K562 (cell line): ENCODE measurements around the gene RAP2B. TPM values are rescaled to one million over a fixed set of nuclear protein-coding genes. Genes with fewer than 3 reads are reported as not detected.
A peak's percentile ranks its signal among the peaks of the same experiment; 100 is the strongest.

ENCODE experiments used
- polyA plus RNA-seq, 8 experiments: library from polyadenylated mRNA; depleted of rRNA in 4 of 8; stranded (reverse) in 5 of 8; unstranded in 3 of 8; fragments of >200 nt; fragmentation: Nextera tagmentation in 2 of 8; fragmentation: Illumina TruSeq in 1 of 8; extraction: Ambion mirVana in 2 of 8; extraction: Trizol in 1 of 8; gene quantifications; 2 replicates each; pipeline versions ENCODE4 v1.2.1 to v1.2.3, GENCODE V29; 2011 to 2014; ENCODE audit warnings: inconsistent platforms in 1 of 8, missing spikeins in 1 of 8
- total RNA-seq, 7 experiments: library from RNA; depleted of rRNA in 6 of 7; stranded (reverse); fragments of >200 nt in 6 of 7; fragmentation: Illumina TruSeq in 2 of 7; extraction: Trizol in 2 of 7; gene quantifications; 2 replicates each; pipeline versions ENCODE4 v1.2.1 to v1.2.3, GENCODE V29; 2011 to 2021; ENCODE audit warnings: low replicate concordance in 1 of 7
- TF ChIP-seq, protein P1 (sequence below), 2 experiments: fragments of 450-650 bp; formaldehyde crosslinking in 1 of 2; IDR thresholded peaks; 2 replicates each; pipeline versions ENCODE4 v1.4.0 to v1.6.1; 2014 to 2020; ENCODE audit warnings: mild to moderate bottlenecking in 2 of 2, borderline replicate concordance in 1 of 2, low read depth in 1 of 2
- TF ChIP-seq, protein P2 (sequence below): fragments of 450-650 bp; IDR thresholded peaks from 2 replicates; pipeline ENCODE4 v1.6.1; 2016; ENCODE audit warnings: low read depth
- TF ChIP-seq, protein P3 (sequence below): IDR thresholded peaks from 3 replicates; pipeline ENCODE4 v1.6.1; 2011; ENCODE audit warnings: borderline replicate concordance, mild to moderate bottlenecking, moderate library complexity; ENCODE audit not compliant: insufficient read length; ENCODE audit errors: extremely low read depth
- TF ChIP-seq, protein P4 (sequence below): IDR thresholded peaks from 2 replicates; pipeline ENCODE4 v1.6.1; 2011; ENCODE audit not compliant: insufficient read length; ENCODE audit errors: extremely low read depth

Gene RAP2B
- total and polyA plus RNA-seq, 9 of the 15 experiments (the other 6 are each of a cell fraction or from before 2014, with no cell fraction given) = 9.4 to 31.2 (median 15.8) TPM

DNA sequence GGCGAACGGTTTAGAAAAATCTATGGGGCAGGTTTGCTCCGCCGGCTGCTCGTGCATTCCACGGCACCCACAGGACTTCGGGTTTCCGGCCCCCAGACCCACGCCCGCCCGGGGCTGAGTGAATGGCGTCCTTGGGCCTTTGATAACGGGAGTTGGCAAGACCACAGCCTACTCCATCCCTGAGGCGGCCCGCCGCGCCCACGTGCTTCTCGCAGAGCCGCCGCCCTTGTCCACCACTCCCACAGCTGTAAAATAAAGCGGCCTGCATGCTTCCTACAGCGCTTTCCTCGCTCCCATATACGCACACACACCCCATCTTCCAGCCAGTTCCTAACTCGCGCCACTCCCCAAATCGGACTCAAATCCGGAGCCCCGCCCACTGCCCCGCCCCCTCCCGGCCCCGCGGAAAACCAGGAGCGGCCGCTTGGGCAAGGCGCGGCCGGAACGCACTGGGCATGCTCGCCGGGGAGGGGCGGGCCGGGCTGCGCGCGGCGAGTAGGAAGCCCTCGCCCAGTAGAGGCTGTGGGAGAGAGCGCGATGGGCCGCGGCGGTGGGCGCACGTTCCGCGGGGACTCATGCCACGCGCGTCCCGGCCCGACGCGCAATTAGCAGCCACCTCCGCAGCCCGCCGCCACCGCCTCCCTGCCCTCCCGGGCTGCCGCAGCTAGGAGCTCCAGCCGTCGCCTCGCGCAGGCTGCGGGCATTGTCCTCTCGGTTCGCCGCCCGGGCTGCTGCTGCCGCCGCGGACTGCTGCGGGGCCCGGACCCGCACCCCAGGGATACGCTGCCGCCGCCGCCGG is at the start of gene RAP2B (continued):
- TF ChIP-seq, protein P1, sequence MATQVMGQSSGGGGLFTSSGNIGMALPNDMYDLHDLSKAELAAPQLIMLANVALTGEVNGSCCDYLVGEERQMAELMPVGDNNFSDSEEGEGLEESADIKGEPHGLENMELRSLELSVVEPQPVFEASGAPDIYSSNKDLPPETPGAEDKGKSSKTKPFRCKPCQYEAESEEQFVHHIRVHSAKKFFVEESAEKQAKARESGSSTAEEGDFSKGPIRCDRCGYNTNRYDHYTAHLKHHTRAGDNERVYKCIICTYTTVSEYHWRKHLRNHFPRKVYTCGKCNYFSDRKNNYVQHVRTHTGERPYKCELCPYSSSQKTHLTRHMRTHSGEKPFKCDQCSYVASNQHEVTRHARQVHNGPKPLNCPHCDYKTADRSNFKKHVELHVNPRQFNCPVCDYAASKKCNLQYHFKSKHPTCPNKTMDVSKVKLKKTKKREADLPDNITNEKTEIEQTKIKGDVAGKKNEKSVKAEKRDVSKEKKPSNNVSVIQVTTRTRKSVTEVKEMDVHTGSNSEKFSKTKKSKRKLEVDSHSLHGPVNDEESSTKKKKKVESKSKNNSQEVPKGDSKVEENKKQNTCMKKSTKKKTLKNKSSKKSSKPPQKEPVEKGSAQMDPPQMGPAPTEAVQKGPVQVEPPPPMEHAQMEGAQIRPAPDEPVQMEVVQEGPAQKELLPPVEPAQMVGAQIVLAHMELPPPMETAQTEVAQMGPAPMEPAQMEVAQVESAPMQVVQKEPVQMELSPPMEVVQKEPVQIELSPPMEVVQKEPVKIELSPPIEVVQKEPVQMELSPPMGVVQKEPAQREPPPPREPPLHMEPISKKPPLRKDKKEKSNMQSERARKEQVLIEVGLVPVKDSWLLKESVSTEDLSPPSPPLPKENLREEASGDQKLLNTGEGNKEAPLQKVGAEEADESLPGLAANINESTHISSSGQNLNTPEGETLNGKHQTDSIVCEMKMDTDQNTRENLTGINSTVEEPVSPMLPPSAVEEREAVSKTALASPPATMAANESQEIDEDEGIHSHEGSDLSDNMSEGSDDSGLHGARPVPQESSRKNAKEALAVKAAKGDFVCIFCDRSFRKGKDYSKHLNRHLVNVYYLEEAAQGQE (IDR thresholded peaks at IDR 0.05; ENCODE audit: borderline replicate concordance) = 0 out of 2 replicates have a peak, but pooled peaks have one; percentile 11
- TF ChIP-seq, protein P1 (CRISPR knock-in tag; IDR thresholded peaks at IDR 0.05; ENCODE audit: low read depth) = no peak; the same call in 1 of the 2 replicates
- TF ChIP-seq, protein P2, sequence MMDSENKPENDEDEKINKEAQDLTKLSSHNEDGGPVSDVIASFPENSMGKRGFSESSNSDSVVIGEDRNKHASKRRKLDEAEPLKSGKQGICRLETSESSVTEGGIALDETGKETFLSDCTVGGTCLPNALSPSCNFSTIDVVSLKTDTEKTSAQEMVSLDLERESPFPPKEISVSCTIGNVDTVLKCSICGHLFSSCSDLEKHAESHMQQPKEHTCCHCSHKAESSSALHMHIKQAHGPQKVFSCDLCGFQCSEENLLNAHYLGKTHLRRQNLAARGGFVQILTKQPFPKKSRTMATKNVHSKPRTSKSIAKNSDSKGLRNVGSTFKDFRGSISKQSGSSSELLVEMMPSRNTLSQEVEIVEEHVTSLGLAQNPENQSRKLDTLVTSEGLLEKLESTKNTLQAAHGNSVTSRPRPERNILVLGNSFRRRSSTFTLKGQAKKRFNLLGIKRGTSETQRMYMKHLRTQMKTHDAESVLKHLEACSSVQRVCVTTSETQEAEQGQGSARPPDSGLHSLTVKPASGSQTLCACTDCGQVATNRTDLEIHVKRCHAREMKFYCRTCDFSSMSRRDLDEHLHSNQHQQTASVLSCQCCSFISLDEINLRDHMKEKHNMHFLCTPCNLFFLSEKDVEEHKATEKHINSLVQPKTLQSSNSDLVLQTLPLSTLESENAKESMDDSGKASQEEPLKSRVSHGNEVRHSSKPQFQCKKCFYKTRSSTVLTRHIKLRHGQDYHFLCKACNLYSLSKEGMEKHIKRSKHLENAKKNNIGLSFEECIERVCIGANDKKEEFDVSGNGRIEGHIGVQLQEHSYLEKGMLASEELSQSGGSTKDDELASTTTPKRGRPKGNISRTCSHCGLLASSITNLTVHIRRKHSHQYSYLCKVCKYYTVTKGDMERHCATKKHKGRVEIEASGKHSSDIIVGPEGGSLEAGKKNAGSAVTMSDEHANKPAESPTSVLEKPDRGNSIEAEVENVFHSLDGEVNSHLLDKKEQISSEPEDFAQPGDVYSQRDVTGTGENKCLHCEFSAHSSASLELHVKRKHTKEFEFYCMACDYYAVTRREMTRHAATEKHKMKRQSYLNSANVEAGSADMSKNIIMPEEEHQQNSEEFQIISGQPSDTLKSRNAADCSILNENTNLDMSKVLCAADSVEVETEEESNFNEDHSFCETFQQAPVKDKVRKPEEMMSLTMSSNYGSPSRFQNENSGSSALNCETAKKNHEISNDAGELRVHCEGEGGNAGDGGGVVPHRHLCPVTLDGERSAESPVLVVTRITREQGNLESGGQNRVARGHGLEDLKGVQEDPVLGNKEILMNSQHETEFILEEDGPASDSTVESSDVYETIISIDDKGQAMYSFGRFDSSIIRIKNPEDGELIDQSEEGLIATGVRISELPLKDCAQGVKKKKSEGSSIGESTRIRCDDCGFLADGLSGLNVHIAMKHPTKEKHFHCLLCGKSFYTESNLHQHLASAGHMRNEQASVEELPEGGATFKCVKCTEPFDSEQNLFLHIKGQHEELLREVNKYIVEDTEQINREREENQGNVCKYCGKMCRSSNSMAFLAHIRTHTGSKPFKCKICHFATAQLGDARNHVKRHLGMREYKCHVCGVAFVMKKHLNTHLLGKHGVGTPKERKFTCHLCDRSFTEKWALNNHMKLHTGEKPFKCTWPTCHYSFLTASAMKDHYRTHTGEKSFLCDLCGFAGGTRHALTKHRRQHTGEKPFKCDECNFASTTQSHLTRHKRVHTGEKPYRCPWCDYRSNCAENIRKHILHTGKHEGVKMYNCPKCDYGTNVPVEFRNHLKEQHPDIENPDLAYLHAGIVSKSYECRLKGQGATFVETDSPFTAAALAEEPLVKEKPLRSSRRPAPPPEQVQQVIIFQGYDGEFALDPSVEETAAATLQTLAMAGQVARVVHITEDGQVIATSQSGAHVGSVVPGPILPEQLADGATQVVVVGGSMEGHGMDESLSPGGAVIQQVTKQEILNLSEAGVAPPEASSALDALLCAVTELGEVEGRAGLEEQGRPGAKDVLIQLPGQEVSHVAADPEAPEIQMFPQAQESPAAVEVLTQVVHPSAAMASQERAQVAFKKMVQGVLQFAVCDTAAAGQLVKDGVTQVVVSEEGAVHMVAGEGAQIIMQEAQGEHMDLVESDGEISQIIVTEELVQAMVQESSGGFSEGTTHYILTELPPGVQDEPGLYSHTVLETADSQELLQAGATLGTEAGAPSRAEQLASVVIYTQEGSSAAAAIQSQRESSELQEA = no peak
- TF ChIP-seq, protein P3, sequence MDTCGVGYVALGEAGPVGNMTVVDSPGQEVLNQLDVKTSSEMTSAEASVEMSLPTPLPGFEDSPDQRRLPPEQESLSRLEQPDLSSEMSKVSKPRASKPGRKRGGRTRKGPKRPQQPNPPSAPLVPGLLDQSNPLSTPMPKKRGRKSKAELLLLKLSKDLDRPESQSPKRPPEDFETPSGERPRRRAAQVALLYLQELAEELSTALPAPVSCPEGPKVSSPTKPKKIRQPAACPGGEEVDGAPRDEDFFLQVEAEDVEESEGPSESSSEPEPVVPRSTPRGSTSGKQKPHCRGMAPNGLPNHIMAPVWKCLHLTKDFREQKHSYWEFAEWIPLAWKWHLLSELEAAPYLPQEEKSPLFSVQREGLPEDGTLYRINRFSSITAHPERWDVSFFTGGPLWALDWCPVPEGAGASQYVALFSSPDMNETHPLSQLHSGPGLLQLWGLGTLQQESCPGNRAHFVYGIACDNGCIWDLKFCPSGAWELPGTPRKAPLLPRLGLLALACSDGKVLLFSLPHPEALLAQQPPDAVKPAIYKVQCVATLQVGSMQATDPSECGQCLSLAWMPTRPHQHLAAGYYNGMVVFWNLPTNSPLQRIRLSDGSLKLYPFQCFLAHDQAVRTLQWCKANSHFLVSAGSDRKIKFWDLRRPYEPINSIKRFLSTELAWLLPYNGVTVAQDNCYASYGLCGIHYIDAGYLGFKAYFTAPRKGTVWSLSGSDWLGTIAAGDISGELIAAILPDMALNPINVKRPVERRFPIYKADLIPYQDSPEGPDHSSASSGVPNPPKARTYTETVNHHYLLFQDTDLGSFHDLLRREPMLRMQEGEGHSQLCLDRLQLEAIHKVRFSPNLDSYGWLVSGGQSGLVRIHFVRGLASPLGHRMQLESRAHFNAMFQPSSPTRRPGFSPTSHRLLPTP = no peak
- TF ChIP-seq, protein P4, sequence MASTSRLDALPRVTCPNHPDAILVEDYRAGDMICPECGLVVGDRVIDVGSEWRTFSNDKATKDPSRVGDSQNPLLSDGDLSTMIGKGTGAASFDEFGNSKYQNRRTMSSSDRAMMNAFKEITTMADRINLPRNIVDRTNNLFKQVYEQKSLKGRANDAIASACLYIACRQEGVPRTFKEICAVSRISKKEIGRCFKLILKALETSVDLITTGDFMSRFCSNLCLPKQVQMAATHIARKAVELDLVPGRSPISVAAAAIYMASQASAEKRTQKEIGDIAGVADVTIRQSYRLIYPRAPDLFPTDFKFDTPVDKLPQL = no peak
